Peyer's patch (tissue), 4 donors: ENCODE results near the gene PDE6H. TPM values are rescaled to one million over a fixed set of nuclear protein-coding genes. Genes with fewer than 3 reads are reported as not detected.

Experiments used
- DNase-seq, 3 donors: peaks; one replicate each; pipeline ENCODE4 v3.0.0-alpha.2; 2017 to 2019
- H3K27ac ChIP-seq, 4 donors: fragments of 200-600 bp; sonication (generic); one replicate each; pipeline ENCODE4 v1.5.1; 2016 to 2019
- H3K27me3 ChIP-seq, 2 donors: fragments of 200-600 bp; sonication (generic); one replicate each; pipeline ENCODE4 v1.5.1; 2019
- H3K36me3 ChIP-seq, 3 donors: fragments of 200-600 bp; sonication (generic); one replicate each; pipeline ENCODE4 v1.5.1; 2016 to 2019
- H3K4me1 ChIP-seq, 4 donors: fragments of 200-600 bp; sonication (generic); one replicate each; pipeline ENCODE4 v1.5.1; 2016 to 2019
- H3K4me3 ChIP-seq, 4 donors: fragments of 200-600 bp; sonication (generic); 1 replicate in 3 of 4; 2 replicates in 1 of 4; pipeline ENCODE4 v1.5.1; 2016 to 2019; ENCODE audit warnings: mild to moderate bottlenecking in 1 of 4
- H3K9me3 ChIP-seq, 4 donors: fragments of 200-600 bp; sonication (generic); one replicate each; pipeline ENCODE4 v1.5.1; 2016 to 2019; ENCODE audit warnings: mild to moderate bottlenecking in 1 of 4
- CTCF ChIP-seq, 6 experiments: fragments of 450-650 bp in 4 of 6; fragments of 200-600 bp in 2 of 6; sonication (generic) in 1 of 6; IDR thresholded peaks; one replicate each; pipeline ENCODE4 v1.5.1; 2017 to 2019; ENCODE audit warnings: antibody characterized with exemption in 6 of 6, mild to moderate bottlenecking in 3 of 6, moderate library complexity in 1 of 6
- POLR2A ChIP-seq, 2 donors: fragments of 450-650 bp; IDR thresholded peaks; one replicate each; pipeline ENCODE4 v1.5.1; 2017; ENCODE audit warnings: antibody characterized with exemption in 2 of 2, mild to moderate bottlenecking in 2 of 2, moderate library complexity in 2 of 2
- total RNA-seq, 4 donors: library from RNA; depleted of rRNA; stranded (reverse); fragments of >200 nt; gene quantifications; one replicate each; pipeline ENCODE4 v1.1.0, GENCODE V29; 2016

The PDE6H gene
- total RNA-seq, 4 donors from 2014 or later, result not detected

GRCh38 chr12:14931359-14931758, 41.5 kb upstream of the PDE6H start:
- H3K4me1 ChIP-seq, result no peaks in the 10 kb centered on the region
- DNase-seq, result no peak
- H3K36me3 ChIP-seq, result no peaks in the 10 kb centered on the region
- no peak overlapping the region for H3K27ac ChIP-seq
- TF ChIP-seq CTCF (IDR thresholded peaks at IDR 0.05) (no peak), POLR2A (IDR thresholded peaks at IDR 0.05) (no peak)
- no peak overlapping the region for H3K4me3 ChIP-seq
- no peaks in the 10 kb centered on the region for H3K27me3 ChIP-seq
- H3K9me3 ChIP-seq, result no peaks in the 10 kb centered on the region

GRCh38 chr12:14931791-14932560, 40.9 kb upstream of the PDE6H start:
- Histone ChIP-seq H3K4me3 (no peak overlapping the region), H3K4me1 (no peaks in the 10 kb centered on the region)

DNA sequence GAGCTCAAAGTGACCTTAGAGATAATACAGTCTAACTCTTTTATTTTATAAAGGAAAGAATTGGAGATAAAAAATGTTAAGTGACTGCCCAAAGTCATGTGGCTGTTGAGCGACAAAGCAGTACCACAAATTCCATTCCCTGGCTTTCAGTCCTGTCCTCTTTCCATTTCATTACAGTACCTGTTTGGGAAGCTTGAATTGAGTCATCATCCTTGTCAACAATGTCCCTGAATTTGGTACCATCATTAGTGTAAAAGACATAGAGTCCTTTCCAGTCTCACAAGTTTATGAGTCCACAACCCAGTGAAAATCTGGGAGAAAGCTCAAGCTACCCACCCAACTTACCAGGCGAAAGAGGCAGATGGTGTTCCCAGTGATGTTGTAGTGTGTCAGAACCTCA, 38.3 kb upstream of the PDE6H start:
- H3K4me1 ChIP-seq, result peaks cover 0 to 3% (median 0%) of the 10 kb centered on the region in 4 donors
- no peaks in the 10 kb centered on the region for H3K27me3 ChIP-seq
- H3K27ac ChIP-seq, result no peak overlapping the region
- H3K36me3 ChIP-seq, result no peaks in the 10 kb centered on the region
- no peaks in the 10 kb centered on the region for H3K9me3 ChIP-seq
- no peak for DNase-seq
- TF ChIP-seq CTCF (IDR thresholded peaks at IDR 0.05) (no peak), POLR2A (IDR thresholded peaks at IDR 0.05) (no peak)
- no peak overlapping the region for H3K4me3 ChIP-seq

More at GRCh38 chr12:14931791-14932560, 40.9 kb upstream of the PDE6H start:
- no peak for DNase-seq
- H3K36me3 ChIP-seq, result no peaks in the 10 kb centered on the region
- TF ChIP-seq CTCF (IDR thresholded peaks at IDR 0.05), result no peak
- no peak for TF ChIP-seq POLR2A (IDR thresholded peaks at IDR 0.05)
- H3K27me3 ChIP-seq, result no peaks in the 10 kb centered on the region
- no peaks in the 10 kb centered on the region for H3K9me3 ChIP-seq
- H3K27ac ChIP-seq, result no peak overlapping the region

GRCh38 chr12:14935031-14935430, 37.8 kb upstream of the PDE6H start:
- peaks cover 0 to 3% (median 0%) of the 10 kb centered on the region in 4 donors for H3K4me1 ChIP-seq
- no peak for DNase-seq
- TF ChIP-seq CTCF (IDR thresholded peaks at IDR 0.05), result no peak
- TF ChIP-seq POLR2A (IDR thresholded peaks at IDR 0.05), result no peak

GRCh38 chr12:14936224-14936861, 36.5 kb upstream of the PDE6H start:
- peaks cover 0 to 3% (median 0%) of the 10 kb centered on the region in 4 donors for H3K4me1 ChIP-seq
- no peaks in the 10 kb centered on the region for H3K27me3 ChIP-seq
- H3K4me3 ChIP-seq, result no peak overlapping the region
- peak in 1 of 6 experiments; percentile 17 for TF ChIP-seq CTCF (IDR thresholded peaks at IDR 0.05)
- TF ChIP-seq POLR2A (IDR thresholded peaks at IDR 0.05), result no peak
- H3K27ac ChIP-seq, result no peak overlapping the region
- DNase-seq, result no peak
- H3K36me3 ChIP-seq, result no peaks in the 10 kb centered on the region
- H3K9me3 ChIP-seq, result no peaks in the 10 kb centered on the region

More at GRCh38 chr12:14935031-14935430, 37.8 kb upstream of the PDE6H start:
- Histone ChIP-seq H3K27ac (no peak overlapping the region), H3K27me3 (no peaks in the 10 kb centered on the region), H3K36me3 (no peaks in the 10 kb centered on the region), H3K9me3 (no peaks in the 10 kb centered on the region), H3K4me3 (no peak overlapping the region)
